Measurements from ENCODE around the gene PTRHD1. TPM values are rescaled to one million over a fixed set of nuclear protein-coding genes. Genes with fewer than 3 reads are reported as not detected.

PTRHD1 gene
- total RNA-seq, 3 donors from 2014 or later (not counting 1 experiment from before 2014, with no cell fraction given), result 12.7 to 22.9 (median 15.9) TPM

GRCh38 chr2:24763843-24764242, 29.3 kb downstream of the PTRHD1 start:
- DNase-seq, result no peak
- H3K4me1 ChIP-seq (ENCODE audit: control insufficient read depth, insufficient read depth, low read length), result no peaks in the 10 kb centered on the region
- no peak overlapping the region for H3K4me3 Mint-ChIP-seq
- WGBS (ENCODE audit: insufficient coverage), result 98% methylated on average over 4 of the region's 4 CpGs
- no peak overlapping the region for H3K4me3 ChIP-seq (ENCODE audit: low read length)
- peak overlapping the region; percentile 44 to 68 for H3K27ac Mint-ChIP-seq
- no peak overlapping the region for H3K27ac ChIP-seq (ENCODE audit: low read length)
- H3K9me3 ChIP-seq (ENCODE audit: control insufficient read depth, insufficient read depth, low read length), result no peaks in the 10 kb centered on the region
- no peaks in the 10 kb centered on the region for H3K27me3 Mint-ChIP-seq (ENCODE audit: low read depth in 2 of 2)
- H3K36me3 ChIP-seq (ENCODE audit: control insufficient read depth, insufficient read depth, low read length), result peaks cover 55% of the 10 kb centered on the region
- H3K4me1 Mint-ChIP-seq, result peaks cover 27 to 29% of the 10 kb centered on the region in 2 donors
- no peaks in the 10 kb centered on the region for H3K27me3 ChIP-seq (ENCODE audit: control insufficient read depth, insufficient read depth, low read length)
- intact Hi-C loops (cut with micrococcal nuclease), result no loop called here
- peaks cover 26% of the 10 kb centered on the region for H3K36me3 Mint-ChIP-seq
- TF ChIP-seq CTCF (IDR thresholded peaks at IDR 0.05), result no peak
- ATAC-seq, result no peak
- H3K9me3 Mint-ChIP-seq, result no peaks in the 10 kb centered on the region

- intact Hi-C loops (cut with micrococcal nuclease), result no loop called here
- H3K27me3 ChIP-seq (ENCODE audit: control insufficient read depth, insufficient read depth, low read length), result no peaks in the 10 kb centered on the region
- no peaks in the 10 kb centered on the region for H3K4me1 ChIP-seq (ENCODE audit: control insufficient read depth, insufficient read depth, low read length)
- WGBS (ENCODE audit: insufficient coverage), result 92% methylated on average over 2 of the region's 2 CpGs
- no peak overlapping the region for H3K27ac ChIP-seq (ENCODE audit: low read length)
- Mint-ChIP-seq H3K9me3 (no peaks in the 10 kb centered on the region), H3K4me3 (no peak overlapping the region), H3K27ac (peak overlapping the region in 1 of 2 donors; percentile 18), H3K27me3 (ENCODE audit: low read depth in 2 of 2) (no peaks in the 10 kb centered on the region), H3K4me1 (peaks cover 27 to 29% of the 10 kb centered on the region in 2 donors), H3K36me3 (peaks cover 27% of the 10 kb centered on the region)
- no peak overlapping the region for H3K4me3 ChIP-seq (ENCODE audit: low read length)
- H3K9me3 ChIP-seq (ENCODE audit: control insufficient read depth, insufficient read depth, low read length), result no peaks in the 10 kb centered on the region
- no peak for TF ChIP-seq CTCF (IDR thresholded peaks at IDR 0.05)
- ATAC-seq, result no peak
- DNase-seq, result no peak
- peaks cover 55% of the 10 kb centered on the region for H3K36me3 ChIP-seq (ENCODE audit: control insufficient read depth, insufficient read depth, low read length)
Measured at GRCh38 chr2:24762518-24762917, 30.7 kb downstream of the PTRHD1 start.

- Mint-ChIP-seq H3K27ac (peak overlapping the region in 1 of 2 donors; percentile 18), H3K36me3 (peaks cover 27% of the 10 kb centered on the region), H3K27me3 (ENCODE audit: low read depth in 2 of 2) (no peaks in the 10 kb centered on the region), H3K9me3 (no peaks in the 10 kb centered on the region), H3K4me1 (peaks cover 27 to 28% of the 10 kb centered on the region in 2 donors), H3K4me3 (no peak overlapping the region)
- no peak for DNase-seq
- ATAC-seq, result no peak
- Histone ChIP-seq H3K4me3 (ENCODE audit: low read length) (no peak overlapping the region), H3K27me3 (ENCODE audit: control insufficient read depth, insufficient read depth, low read length) (no peaks in the 10 kb centered on the region), H3K36me3 (ENCODE audit: control insufficient read depth, insufficient read depth, low read length) (peaks cover 52% of the 10 kb centered on the region), H3K27ac (ENCODE audit: low read length) (no peak overlapping the region), H3K4me1 (ENCODE audit: control insufficient read depth, insufficient read depth, low read length) (no peaks in the 10 kb centered on the region), H3K9me3 (ENCODE audit: control insufficient read depth, insufficient read depth, low read length) (no peaks in the 10 kb centered on the region)
- intact Hi-C loops (cut with micrococcal nuclease), result no loop called here
- 97% methylated on average over 5 of the region's 5 CpGs for WGBS (ENCODE audit: insufficient coverage)
- no peak for TF ChIP-seq CTCF (IDR thresholded peaks at IDR 0.05)
Measured at GRCh38 chr2:24761866-24762265, 31.3 kb downstream of the PTRHD1 start.

- no peaks in the 10 kb centered on the region for H3K27me3 Mint-ChIP-seq (ENCODE audit: low read depth in 2 of 2)
- TF ChIP-seq CTCF (IDR thresholded peaks at IDR 0.05), result no peak
- H3K27me3 ChIP-seq (ENCODE audit: control insufficient read depth, insufficient read depth, low read length), result no peaks in the 10 kb centered on the region
- H3K36me3 ChIP-seq (ENCODE audit: control insufficient read depth, insufficient read depth, low read length), result peaks cover 64% of the 10 kb centered on the region
- no peaks in the 10 kb centered on the region for H3K4me1 ChIP-seq (ENCODE audit: control insufficient read depth, insufficient read depth, low read length)
- peaks cover 0 to 6% of the 10 kb centered on the region in 2 donors for H3K4me1 Mint-ChIP-seq
- H3K4me3 Mint-ChIP-seq, result no peak overlapping the region
- H3K27ac Mint-ChIP-seq, result peak overlapping the region; percentile 37 to 42
- no CpG with 5 or more reads among the region's 1 CpG for WGBS (ENCODE audit: insufficient coverage)
- ATAC-seq (no peak), DNase-seq (no peak)
- H3K9me3 Mint-ChIP-seq, result no peaks in the 10 kb centered on the region
- intact Hi-C loops (cut with micrococcal nuclease), result no loop called here
- H3K9me3 ChIP-seq (ENCODE audit: control insufficient read depth, insufficient read depth, low read length), result no peaks in the 10 kb centered on the region
- peaks cover 14% of the 10 kb centered on the region for H3K36me3 Mint-ChIP-seq
- H3K27ac ChIP-seq (ENCODE audit: low read length), result no peak overlapping the region
- H3K4me3 ChIP-seq (ENCODE audit: low read length), result no peak overlapping the region
Measured at GRCh38 chr2:24756789-24757188, 36.4 kb downstream of the PTRHD1 start.
